RWPE1 (cell line): ENCODE measurements around the gene MAGEE1.

Experiments
- CTCF ChIA-PET: fragments of 350-600 bp; sonication (Branson Sonifier 250); formaldehyde crosslinking; extraction: SDS; loops from one replicate; lab custom pipeline; 2021; lab: Yijun Ruan, JAX
- POLR2A ChIA-PET: fragments of 400-600 bp; formaldehyde crosslinking; extraction: SDS; loops from one replicate; lab custom pipeline; 2020; ENCODE audit warnings: antibody characterized with exemption; ENCODE audit not compliant: low non-redundant PET; lab: Yijun Ruan, JAX
- DNase-seq: peaks from one replicate; pipeline ENCODE4 v3.0.0; 2012; ENCODE audit warnings: low spot score
- H3K27ac ChIP-seq: fragments of 450-650 bp; 2 replicates; pipeline ENCODE4 v1.5.1; 2017
- CTCF ChIP-seq: fragments of 450-650 bp; conservative IDR thresholded peaks from 2 replicates; pipeline ENCODE4 v1.5.1; 2017; ENCODE audit warnings: low read depth, mild to moderate bottlenecking

The MAGEE1 gene

GRCh38 chrX:76434103-76434741, 6.7 kb downstream of the MAGEE1 start:
- DNase-seq: no peak
- POLR2A ChIA-PET: no interaction called here
- CTCF ChIA-PET: no interaction called here

DNA sequence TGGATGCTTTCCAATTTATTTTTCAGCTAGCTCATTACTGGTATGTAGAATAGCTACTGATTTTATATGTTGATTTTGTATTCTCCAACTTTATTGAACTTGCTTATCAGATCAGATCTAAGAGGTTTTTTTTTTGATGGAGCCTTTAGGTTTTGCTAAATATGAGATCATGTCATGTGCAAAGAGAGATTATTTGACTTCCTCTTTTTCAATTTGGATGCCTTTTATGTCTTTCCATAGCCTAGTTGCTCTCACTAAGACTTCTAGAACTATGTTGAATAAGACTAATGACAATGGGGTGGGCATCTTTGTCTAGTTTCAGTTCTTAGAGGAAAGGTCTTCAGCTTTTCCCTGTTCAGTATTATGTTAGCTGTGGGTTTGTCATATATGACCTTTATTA, 11.7 kb downstream of the MAGEE1 start:
- DNase-seq: no peak
- no peak for TF ChIP-seq CTCF
- no peak overlapping the region for H3K27ac ChIP-seq
- ChIA-PET POLR2A (no interaction called here), CTCF (no interaction called here)

More at GRCh38 chrX:76434103-76434741, 6.7 kb downstream of the MAGEE1 start:
- no peak for TF ChIP-seq CTCF
- no peak overlapping the region for H3K27ac ChIP-seq

DNA sequence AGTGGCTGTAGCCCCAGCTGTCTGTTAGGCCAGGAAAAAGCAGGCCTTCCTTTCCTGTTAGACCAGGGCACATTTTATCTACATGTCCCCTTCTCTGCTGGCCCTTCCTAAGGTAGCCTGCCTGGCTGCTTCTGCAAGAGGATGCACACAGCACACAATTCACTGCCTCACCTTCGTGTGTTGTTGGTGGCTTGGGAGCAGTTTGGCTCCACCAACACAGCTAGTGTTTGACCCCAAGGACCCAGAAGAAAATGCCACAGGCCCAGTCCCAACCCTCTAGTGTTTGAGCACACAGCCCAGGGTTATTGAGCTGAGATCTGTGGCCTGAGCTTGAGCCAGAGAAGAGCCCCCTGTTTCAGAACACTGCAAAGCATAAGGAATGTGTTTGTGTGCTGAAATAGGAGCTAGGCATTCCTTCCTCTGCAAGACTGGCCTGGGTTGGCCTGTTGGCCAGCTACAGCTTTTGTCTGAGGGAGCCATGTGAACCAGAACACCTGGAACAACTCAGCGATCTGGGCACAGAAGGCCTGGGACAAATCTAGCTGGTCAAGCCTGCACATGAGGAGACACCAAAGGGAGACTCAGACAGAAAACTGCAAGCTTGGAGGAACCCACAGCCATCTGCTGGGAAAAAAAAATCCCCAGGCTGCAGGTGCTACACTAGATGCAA, 26.4 kb downstream of the MAGEE1 start:
- TF ChIP-seq CTCF: no peak
- POLR2A ChIA-PET: no interaction called here
- CTCF ChIA-PET: interaction anchor here (0.6 kb wide), 1 partner anchor 483 kb away, joined by 6 read pairs; no protein-coding TSS in a partner anchor
- H3K27ac ChIP-seq: no peak overlapping the region
- DNase-seq: no peak

GRCh38 chrX:76454456-76454927, 27.0 kb downstream of the MAGEE1 start:
- peak; percentile 28 for TF ChIP-seq CTCF
- no peak overlapping the region for H3K27ac ChIP-seq
- POLR2A ChIA-PET: no interaction called here
- CTCF ChIA-PET: interaction anchor here (0.6 kb wide), 2 partner anchors 482 to 1456 kb away, joined by 3 to 6 read pairs; partner anchors contain the start of gene ATP7A
- no peak for DNase-seq

- no peak for DNase-seq
- no peak for TF ChIP-seq CTCF
- H3K27ac ChIP-seq: no peak overlapping the region
- ChIA-PET POLR2A (no interaction called here), CTCF (no interaction called here)
These were observed 49.8 kb downstream of the MAGEE1 start for GRCh38 chrX:76477353-76477752.
